Measurements from ENCODE around the gene KLF15. TPM values are rescaled to one million over a fixed set of nuclear protein-coding genes. Genes with fewer than 3 reads are reported as not detected.
A peak's percentile ranks its signal among the peaks of the same experiment; 100 is the strongest.

KLF15 gene
- total and polyA plus RNA-seq, 2 of the 4 experiments (the other 2 are of a cell fraction): 0.18 to 0.24 TPM

DNA sequence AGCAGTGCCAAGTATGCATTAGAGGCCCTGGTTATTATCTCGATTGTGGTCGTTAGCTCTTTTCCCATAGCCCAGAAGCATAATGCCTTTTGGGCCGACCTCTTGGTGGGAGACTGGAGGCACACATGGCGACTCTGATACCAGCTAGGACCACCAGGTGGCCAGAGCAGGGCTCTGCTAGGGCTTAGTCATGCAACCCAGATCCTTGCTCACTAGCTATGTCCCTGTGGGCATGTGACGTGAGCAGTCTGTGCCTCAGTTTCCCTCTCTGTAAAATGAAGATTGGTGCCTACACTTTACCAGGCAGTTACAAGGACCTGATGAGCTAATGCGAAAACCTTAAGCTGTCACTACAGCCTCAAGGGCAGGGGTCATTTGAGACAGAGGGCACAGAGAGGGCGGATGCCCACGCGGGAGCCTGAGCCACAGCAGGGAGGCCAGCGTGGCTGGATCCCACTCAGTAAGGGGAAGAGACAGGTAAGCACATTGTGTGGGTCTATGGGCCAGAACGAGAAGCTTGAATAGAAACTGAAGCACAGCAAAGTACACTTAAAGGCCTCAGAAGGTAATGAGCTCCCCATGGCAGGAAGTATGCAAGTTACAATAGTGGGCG lies 8.8 kb downstream of the KLF15 start:
- dilution Hi-C loops (cut with HindIII; ENCODE audit: low sequenced_read_pairs, unreplicated experiment): no loop called here
- no peak overlapping the region for H2AFZ ChIP-seq (replicated peaks; ENCODE audit: low read length, poor library complexity)
- no peak overlapping the region for H2AK9ac ChIP-seq (replicated peaks; ENCODE audit: low read depth, low read length, poor library complexity)
- no peak overlapping the region for H3K4me3 ChIP-seq (ENCODE audit: insufficient read depth, low read depth, low read length)
- no peak overlapping the region for H2AK5ac ChIP-seq (ENCODE audit: low read depth, low read length)
- no peaks in the 10 kb centered on the region for H3K9me3 ChIP-seq (ENCODE audit: control insufficient read depth, insufficient read depth, low read length)
- no peak overlapping the region for H3K56ac ChIP-seq (ENCODE audit: extremely low read depth, insufficient read depth, low read length)
- H3K4me2 ChIP-seq (ENCODE audit: low read depth, low read length): no peak overlapping the region
- H3K27me3 ChIP-seq (ENCODE audit: control insufficient read depth, insufficient read depth, low read length): peaks cover 3% of the 10 kb centered on the region; the same call in 1 of the 2 replicates
- no peak for ATAC-seq (ENCODE audit: low read depth)
- in situ Hi-C loops (cut with MboI; ENCODE audit: low sequenced_read_pairs): no loop called here
- H2BK20ac ChIP-seq (ENCODE audit: low read depth, low read length): no peak overlapping the region
- no peak overlapping the region for H3K14ac ChIP-seq (replicated peaks; ENCODE audit: low read depth, low read length)
- 0 out of 2 replicates have a peak, but pooled peaks cover 4% of the 10 kb centered on the region for H3K9me1 ChIP-seq (ENCODE audit: insufficient read depth, low read length)
- H3K36me3 ChIP-seq (ENCODE audit: control insufficient read depth, insufficient read depth, low read length): peaks cover 1% of the 10 kb centered on the region; the same call in 1 of the 2 replicates
- POLR2A ChIA-PET (ENCODE audit: unreplicated experiment): interaction anchor here (0.6 kb wide), 1 partner anchor 1224 kb away, joined by 3 read pairs; no protein-coding TSS in a partner anchor
- H4K20me1 ChIP-seq (ENCODE audit: insufficient read depth, low read length): no peaks in the 10 kb centered on the region; the same call in 1 of the 2 replicates
- H2BK5ac ChIP-seq (ENCODE audit: low read depth, low read length, poor library complexity, severe bottlenecking): no peak overlapping the region
- H3K27ac ChIP-seq (ENCODE audit: insufficient read depth, low read length): no peak overlapping the region
- TF ChIP-seq CTCF (conservative IDR thresholded peaks at IDR 0.05; ENCODE audit: low read depth, low read length): 0 out of 2 replicates have a peak, but pooled peaks have one; percentile 9
- TF ChIP-seq MXI1 (IDR thresholded peaks at IDR 0.05; ENCODE audit: borderline replicate concordance, low read depth, low read length): no peak
- H3K4ac ChIP-seq (ENCODE audit: low read depth, low read length): no peak overlapping the region
- intact Hi-C loops (cut with micrococcal nuclease): no loop called here
- no peak overlapping the region for H2BK15ac ChIP-seq (ENCODE audit: low read depth, low read length)
- no peak overlapping the region for H4K5ac ChIP-seq (ENCODE audit: low read depth, low read length)
- no peak for DNase-seq
- H3K4me1 ChIP-seq (ENCODE audit: control insufficient read depth, insufficient read depth, low read length): no peaks in the 10 kb centered on the region; the same call in 1 of the 2 replicates
- H3K18ac ChIP-seq (ENCODE audit: low read depth, low read length): no peak overlapping the region
- CTCF ChIA-PET: interaction anchor here (0.6 kb wide), 1 partner anchor 198 kb away, joined by 3 read pairs; no protein-coding TSS in a partner anchor
- no peak overlapping the region for H3K23ac ChIP-seq (ENCODE audit: low read depth, low read length)
- BruUV-seq (replicated peaks): no TSS peak
- no peak overlapping the region for H4K91ac ChIP-seq (ENCODE audit: insufficient read depth, low read depth, low read length)
- no peak overlapping the region for H2BK120ac ChIP-seq (ENCODE audit: low read depth, low read length)
- H4K8ac ChIP-seq (ENCODE audit: low read depth in 2 of 2, low read length in 2 of 2): no peak overlapping the region
- no peak overlapping the region for H3K9ac ChIP-seq (ENCODE audit: low read depth, low read length)
- H3K79me1 ChIP-seq (ENCODE audit: low read depth in 1 of 2, low read length in 2 of 2): no peaks in the 10 kb centered on the region
- 48% methylated on average over 4 of the region's 12 CpGs; no CpG with 5 or more reads in 1 of the 2 experiments for WGBS, 2 experiments (ENCODE audit: extremely low coverage in 2 of 2, insufficient read length in 1 of 2)
